ENCODE measurements around the gene SPOCK1.

Gene SPOCK1

DNA sequence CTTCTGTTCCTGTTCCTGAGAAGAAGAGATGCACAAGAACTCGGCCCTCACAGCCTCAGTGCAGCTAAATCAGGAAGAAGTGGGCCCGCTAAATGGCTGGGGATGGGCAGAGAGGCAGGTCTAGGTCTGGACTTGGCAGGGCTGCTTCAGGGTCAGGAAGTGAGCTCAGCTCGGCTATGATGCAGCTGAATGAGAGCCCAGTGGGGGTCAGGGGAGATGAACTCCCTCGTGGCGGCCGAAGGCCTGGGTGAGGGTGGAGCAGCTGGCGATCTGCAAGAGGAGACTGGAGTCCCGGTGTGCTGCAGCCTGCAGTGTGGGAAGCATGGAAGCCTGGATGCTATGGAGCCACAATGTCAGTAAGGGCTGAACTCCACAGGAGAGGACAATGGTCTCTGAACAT is 466.2 kb downstream of the SPOCK1 start:
- H3K9ac ChIP-seq (ENCODE audit: low read depth in 1 of 2, low read length in 2 of 2) = no peak overlapping the region
- H3K4me3 ChIP-seq (ENCODE audit: low read depth in 1 of 2, low read length in 2 of 2) = no peak overlapping the region
- H3K9me3 ChIP-seq (ENCODE audit: control insufficient read depth in 1 of 2, low read length in 2 of 2) = no peaks in the 10 kb centered on the region
- no peaks in the 10 kb centered on the region for H3K36me3 ChIP-seq (ENCODE audit: control insufficient read depth in 1 of 2, insufficient read depth in 2 of 2, low read length in 2 of 2)
- H3K27ac ChIP-seq (ENCODE audit: low read depth, low read length) = no peak overlapping the region
- no peaks in the 10 kb centered on the region for H3K27me3 ChIP-seq (ENCODE audit: control insufficient read depth in 1 of 2, insufficient read depth in 2 of 2, low read length in 2 of 2)
- no peaks in the 10 kb centered on the region for H3K4me1 ChIP-seq (ENCODE audit: control insufficient read depth in 1 of 2, insufficient read depth in 2 of 2, low read length in 2 of 2)

DNA sequence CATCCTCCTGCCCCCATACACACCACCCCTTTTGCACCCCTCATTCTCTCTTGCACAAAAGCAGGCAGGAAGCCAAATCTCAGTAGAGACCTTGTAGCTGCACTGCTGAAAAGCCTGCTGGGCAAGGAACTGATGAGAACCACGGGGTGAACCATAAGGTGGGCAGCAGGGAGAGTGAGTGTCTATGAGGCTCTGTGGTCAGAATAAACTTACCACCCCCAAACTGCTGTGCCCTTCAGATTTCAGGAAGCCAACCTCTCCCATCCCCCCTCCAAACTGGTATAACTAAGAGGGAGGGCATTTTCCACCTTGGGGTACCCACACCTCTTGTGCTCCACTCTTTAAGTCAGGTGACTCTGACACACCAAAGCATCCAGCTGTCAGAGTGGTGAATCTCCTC is 471.4 kb downstream of the SPOCK1 start:
- no peaks in the 10 kb centered on the region for H3K36me3 ChIP-seq (ENCODE audit: control insufficient read depth in 1 of 2, insufficient read depth in 2 of 2, low read length in 2 of 2)
- no peaks in the 10 kb centered on the region for H3K27me3 ChIP-seq (ENCODE audit: control insufficient read depth in 1 of 2, insufficient read depth in 2 of 2, low read length in 2 of 2)
- no peak overlapping the region for H3K9ac ChIP-seq (ENCODE audit: low read depth in 1 of 2, low read length in 2 of 2)

DNA sequence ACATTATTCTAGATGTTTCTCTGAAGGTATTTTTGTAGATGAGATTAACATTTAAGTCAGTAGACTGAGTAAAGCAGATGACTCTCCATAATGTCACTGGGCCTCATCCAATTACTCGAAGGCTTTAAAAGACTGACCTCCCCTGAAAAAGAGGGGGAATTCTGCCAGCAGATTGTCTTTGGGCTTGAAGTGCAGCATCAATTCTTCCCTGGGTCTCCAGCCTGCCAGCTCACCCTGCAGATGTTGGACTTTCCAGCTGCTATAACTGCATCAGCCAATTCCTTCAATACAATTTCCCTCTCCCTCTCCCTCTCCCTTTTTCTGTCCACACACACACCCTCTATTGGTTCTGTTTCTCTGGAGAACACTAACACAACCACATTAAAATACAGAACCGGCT is 472.8 kb downstream of the SPOCK1 start:
- Histone ChIP-seq H3K9ac (ENCODE audit: low read depth in 1 of 2, low read length in 2 of 2) (no peak overlapping the region), H3K4me3 (ENCODE audit: low read depth in 1 of 2, low read length in 2 of 2) (no peak overlapping the region), H3K4me1 (ENCODE audit: control insufficient read depth in 1 of 2, insufficient read depth in 2 of 2, low read length in 2 of 2) (no peaks in the 10 kb centered on the region), H3K36me3 (ENCODE audit: control insufficient read depth in 1 of 2, insufficient read depth in 2 of 2, low read length in 2 of 2) (no peaks in the 10 kb centered on the region), H3K9me3 (ENCODE audit: control insufficient read depth in 1 of 2, low read length in 2 of 2) (no peaks in the 10 kb centered on the region), H3K27me3 (ENCODE audit: control insufficient read depth in 1 of 2, insufficient read depth in 2 of 2, low read length in 2 of 2) (no peaks in the 10 kb centered on the region), H3K27ac (ENCODE audit: low read depth, low read length) (no peak overlapping the region)

More for the DNA sequence above, 471.4 kb downstream of the SPOCK1 start:
- H3K4me3 ChIP-seq (ENCODE audit: low read depth in 1 of 2, low read length in 2 of 2) = no peak overlapping the region
- no peaks in the 10 kb centered on the region for H3K4me1 ChIP-seq (ENCODE audit: control insufficient read depth in 1 of 2, insufficient read depth in 2 of 2, low read length in 2 of 2)
- H3K27ac ChIP-seq (ENCODE audit: low read depth, low read length) = no peak overlapping the region
- no peaks in the 10 kb centered on the region for H3K9me3 ChIP-seq (ENCODE audit: control insufficient read depth in 1 of 2, low read length in 2 of 2)

DNA sequence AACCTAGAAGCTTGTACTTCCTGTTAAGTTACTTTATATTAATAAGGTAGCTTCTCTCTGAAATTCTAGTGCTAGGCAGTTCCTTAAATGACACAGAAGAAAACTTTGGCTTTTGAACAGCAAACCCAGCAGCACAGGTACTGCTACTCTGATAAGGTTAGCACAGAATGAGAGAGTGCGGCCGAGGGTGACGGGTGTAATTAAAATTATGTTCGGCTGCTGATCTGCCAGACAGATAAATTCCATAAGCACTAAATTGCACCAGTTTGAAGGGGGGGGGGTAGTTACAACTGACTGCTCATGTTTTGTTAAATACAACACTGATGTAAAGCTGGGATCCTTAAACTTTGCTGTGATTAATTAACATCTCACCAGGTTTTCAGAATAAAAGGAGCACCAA is 475.1 kb downstream of the SPOCK1 start:
- Histone ChIP-seq H3K36me3 (ENCODE audit: control insufficient read depth in 1 of 2, insufficient read depth in 2 of 2, low read length in 2 of 2) (no peaks in the 10 kb centered on the region), H3K9ac (ENCODE audit: low read depth in 1 of 2, low read length in 2 of 2) (no peak overlapping the region), H3K4me1 (ENCODE audit: control insufficient read depth in 1 of 2, insufficient read depth in 2 of 2, low read length in 2 of 2) (no peaks in the 10 kb centered on the region), H3K27ac (ENCODE audit: low read depth, low read length) (no peak overlapping the region), H3K27me3 (ENCODE audit: control insufficient read depth in 1 of 2, insufficient read depth in 2 of 2, low read length in 2 of 2) (no peaks in the 10 kb centered on the region), H3K4me3 (ENCODE audit: low read depth in 1 of 2, low read length in 2 of 2) (no peak overlapping the region), H3K9me3 (ENCODE audit: control insufficient read depth in 1 of 2, low read length in 2 of 2) (no peaks in the 10 kb centered on the region)

DNA sequence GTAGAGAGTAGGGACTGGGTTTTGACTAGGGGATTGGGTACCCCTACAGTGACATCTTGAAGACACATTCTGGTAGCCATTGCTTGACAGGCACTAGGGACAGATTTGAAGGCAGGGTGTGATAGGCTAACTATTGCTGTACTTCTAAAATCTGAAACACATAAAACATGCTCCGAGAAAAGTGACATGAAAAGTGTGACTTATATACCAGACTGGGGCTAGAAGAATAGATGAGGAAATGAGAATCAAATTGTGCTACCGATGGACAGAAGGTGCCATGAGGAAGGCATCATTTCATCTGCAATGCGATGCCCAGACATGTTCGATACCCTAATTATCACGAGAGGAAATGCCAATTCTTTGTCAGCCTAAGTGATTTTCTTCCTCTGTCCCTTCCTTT is 475.8 kb downstream of the SPOCK1 start:
- Histone ChIP-seq H3K9ac (ENCODE audit: low read depth in 1 of 2, low read length in 2 of 2) (no peak overlapping the region), H3K4me1 (ENCODE audit: control insufficient read depth in 1 of 2, insufficient read depth in 2 of 2, low read length in 2 of 2) (no peaks in the 10 kb centered on the region), H3K4me3 (ENCODE audit: low read depth in 1 of 2, low read length in 2 of 2) (no peak overlapping the region), H3K27ac (ENCODE audit: low read depth, low read length) (no peak overlapping the region), H3K9me3 (ENCODE audit: control insufficient read depth in 1 of 2, low read length in 2 of 2) (no peaks in the 10 kb centered on the region), H3K27me3 (ENCODE audit: control insufficient read depth in 1 of 2, insufficient read depth in 2 of 2, low read length in 2 of 2) (no peaks in the 10 kb centered on the region), H3K36me3 (ENCODE audit: control insufficient read depth in 1 of 2, insufficient read depth in 2 of 2, low read length in 2 of 2) (no peaks in the 10 kb centered on the region)

DNA sequence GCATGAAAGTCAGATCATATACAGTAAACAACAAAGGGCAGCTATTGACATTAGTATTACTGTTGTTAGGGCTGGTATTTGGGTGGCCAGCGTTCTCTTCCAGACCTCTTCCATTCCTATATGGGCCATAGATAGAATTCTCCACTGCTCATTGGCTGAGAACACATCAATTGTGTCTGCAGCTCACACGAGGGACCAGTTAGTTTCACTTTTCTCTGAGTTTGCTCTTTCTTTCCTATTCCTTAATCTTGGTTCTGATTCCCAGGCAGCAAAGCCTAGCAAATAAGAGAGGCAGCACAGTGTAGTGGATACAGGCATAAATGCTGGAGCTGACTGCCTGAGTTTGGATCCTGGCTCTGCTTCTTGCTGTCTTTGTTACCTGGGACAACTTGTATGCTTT is 476.4 kb downstream of the SPOCK1 start:
- H3K9ac ChIP-seq (ENCODE audit: low read depth in 1 of 2, low read length in 2 of 2) = no peak overlapping the region
- H3K27ac ChIP-seq (ENCODE audit: low read depth, low read length) = no peak overlapping the region
- no peaks in the 10 kb centered on the region for H3K4me1 ChIP-seq (ENCODE audit: control insufficient read depth in 1 of 2, insufficient read depth in 2 of 2, low read length in 2 of 2)
- no peaks in the 10 kb centered on the region for H3K36me3 ChIP-seq (ENCODE audit: control insufficient read depth in 1 of 2, insufficient read depth in 2 of 2, low read length in 2 of 2)
- H3K27me3 ChIP-seq (ENCODE audit: control insufficient read depth in 1 of 2, insufficient read depth in 2 of 2, low read length in 2 of 2) = no peaks in the 10 kb centered on the region
- no peaks in the 10 kb centered on the region for H3K9me3 ChIP-seq (ENCODE audit: control insufficient read depth in 1 of 2, low read length in 2 of 2)
- H3K4me3 ChIP-seq (ENCODE audit: low read depth in 1 of 2, low read length in 2 of 2) = no peak overlapping the region

DNA sequence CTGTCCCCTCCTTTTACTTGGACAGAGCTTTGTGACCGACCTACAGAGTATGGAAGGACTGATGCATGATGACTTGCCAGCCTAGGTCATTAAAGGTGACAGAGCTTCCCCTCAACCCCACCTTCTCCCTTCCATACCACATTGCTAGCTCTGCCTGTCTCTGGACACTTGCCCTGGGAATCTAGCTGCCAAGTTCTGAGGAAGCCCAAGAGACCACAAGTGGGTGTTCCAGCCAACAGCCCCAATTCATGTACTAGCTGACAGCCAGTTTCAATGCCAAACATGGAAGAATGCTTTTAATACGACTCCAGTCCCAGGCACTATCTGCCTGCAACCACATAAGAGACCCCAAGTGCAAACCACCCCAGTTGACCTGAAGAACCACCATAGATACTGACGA is 477.1 kb downstream of the SPOCK1 start:
- Histone ChIP-seq H3K36me3 (ENCODE audit: control insufficient read depth in 1 of 2, insufficient read depth in 2 of 2, low read length in 2 of 2) (no peaks in the 10 kb centered on the region), H3K4me1 (ENCODE audit: control insufficient read depth in 1 of 2, insufficient read depth in 2 of 2, low read length in 2 of 2) (no peaks in the 10 kb centered on the region), H3K9me3 (ENCODE audit: control insufficient read depth in 1 of 2, low read length in 2 of 2) (no peaks in the 10 kb centered on the region), H3K27ac (ENCODE audit: low read depth, low read length) (no peak overlapping the region), H3K4me3 (ENCODE audit: low read depth in 1 of 2, low read length in 2 of 2) (no peak overlapping the region), H3K9ac (ENCODE audit: low read depth in 1 of 2, low read length in 2 of 2) (no peak overlapping the region), H3K27me3 (ENCODE audit: control insufficient read depth in 1 of 2, insufficient read depth in 2 of 2, low read length in 2 of 2) (no peaks in the 10 kb centered on the region)

DNA sequence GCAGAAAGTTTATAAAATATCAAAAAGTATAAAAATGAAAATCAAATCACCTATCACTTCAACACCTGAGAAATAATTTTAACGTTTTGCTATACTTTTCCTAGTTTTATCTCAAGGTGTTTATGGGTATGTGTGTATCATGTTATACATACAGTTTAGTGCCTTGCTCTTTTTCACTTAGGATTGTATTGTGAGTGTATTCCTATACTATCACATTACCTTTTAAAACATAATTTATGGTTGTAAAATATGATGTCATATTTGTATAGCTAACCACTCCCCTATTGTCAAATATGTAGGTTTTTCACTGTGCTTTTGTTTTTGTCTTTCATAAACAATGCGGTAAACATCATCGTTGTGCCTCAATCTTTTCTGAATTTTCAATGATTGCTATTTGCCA is 479.9 kb downstream of the SPOCK1 start:
- Histone ChIP-seq H3K27ac (ENCODE audit: low read depth, low read length) (no peak overlapping the region), H3K4me1 (ENCODE audit: control insufficient read depth in 1 of 2, insufficient read depth in 2 of 2, low read length in 2 of 2) (no peaks in the 10 kb centered on the region), H3K4me3 (ENCODE audit: low read depth in 1 of 2, low read length in 2 of 2) (no peak overlapping the region), H3K9ac (ENCODE audit: low read depth in 1 of 2, low read length in 2 of 2) (no peak overlapping the region), H3K27me3 (ENCODE audit: control insufficient read depth in 1 of 2, insufficient read depth in 2 of 2, low read length in 2 of 2) (no peaks in the 10 kb centered on the region), H3K9me3 (ENCODE audit: control insufficient read depth in 1 of 2, low read length in 2 of 2) (no peaks in the 10 kb centered on the region), H3K36me3 (ENCODE audit: control insufficient read depth in 1 of 2, insufficient read depth in 2 of 2, low read length in 2 of 2) (no peaks in the 10 kb centered on the region)

DNA sequence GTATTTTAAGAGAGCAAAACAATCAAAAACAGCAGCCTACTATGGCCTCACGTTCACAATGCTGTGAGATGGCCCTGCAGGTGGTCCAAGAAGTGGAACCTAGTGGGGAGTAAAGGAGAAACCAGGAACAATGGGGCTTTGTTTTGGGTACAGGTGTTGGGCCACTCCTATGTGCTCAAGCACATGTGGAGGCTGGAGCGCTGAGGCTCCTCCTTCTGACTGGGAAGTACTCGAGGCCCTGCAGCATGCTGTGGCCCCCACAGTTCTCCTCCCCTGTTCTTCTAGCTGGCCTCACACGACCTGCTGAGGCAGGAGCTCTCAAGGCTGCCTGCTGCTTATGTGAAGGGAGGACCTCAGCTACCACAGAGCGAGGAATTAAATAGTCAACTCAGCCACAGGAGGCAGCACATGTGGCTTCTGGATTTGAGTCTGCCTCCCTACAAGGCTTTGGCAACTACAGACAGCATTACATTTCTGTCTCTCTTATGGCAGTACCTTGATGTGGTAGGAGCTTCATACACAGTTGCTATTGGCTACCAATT is 482.3 kb downstream of the SPOCK1 start:
- H3K4me1 ChIP-seq (ENCODE audit: control insufficient read depth in 1 of 2, insufficient read depth in 2 of 2, low read length in 2 of 2) = no peaks in the 10 kb centered on the region
- H3K27ac ChIP-seq (ENCODE audit: low read depth, low read length) = no peak overlapping the region
- H3K9me3 ChIP-seq (ENCODE audit: control insufficient read depth in 1 of 2, low read length in 2 of 2) = no peaks in the 10 kb centered on the region
- no peak overlapping the region for H3K4me3 ChIP-seq (ENCODE audit: low read depth in 1 of 2, low read length in 2 of 2)
- H3K9ac ChIP-seq (ENCODE audit: low read depth in 1 of 2, low read length in 2 of 2) = no peak overlapping the region
- H3K27me3 ChIP-seq (ENCODE audit: control insufficient read depth in 1 of 2, insufficient read depth in 2 of 2, low read length in 2 of 2) = no peaks in the 10 kb centered on the region
- H3K36me3 ChIP-seq (ENCODE audit: control insufficient read depth in 1 of 2, insufficient read depth in 2 of 2, low read length in 2 of 2) = no peaks in the 10 kb centered on the region

DNA sequence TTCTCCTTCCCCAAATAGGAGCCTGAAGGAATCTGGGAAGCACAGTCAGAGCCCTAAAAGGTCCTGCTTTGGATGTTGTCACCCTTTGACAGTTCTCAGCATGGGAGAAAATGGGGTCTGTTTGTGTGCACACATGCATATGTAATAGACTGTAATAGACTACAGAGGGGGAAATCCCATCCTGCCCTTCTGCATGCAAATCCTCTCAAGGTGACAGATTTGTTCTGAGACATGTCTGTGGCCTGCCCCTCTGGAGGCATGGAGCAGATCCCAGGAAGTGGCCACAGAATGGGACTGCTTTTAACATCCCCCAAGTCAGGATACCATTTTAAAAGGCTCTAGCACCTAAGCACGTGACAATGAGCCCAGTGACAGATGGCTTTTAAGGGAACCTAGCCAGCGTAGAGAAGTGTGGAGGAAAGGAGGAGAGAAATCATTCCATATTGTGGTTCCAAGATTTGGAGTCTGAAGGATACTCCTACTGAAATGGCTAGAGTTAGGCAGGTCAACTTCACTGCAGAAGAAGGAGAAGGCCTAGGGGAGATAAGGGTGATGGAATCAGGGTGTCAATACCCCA is 483.5 kb downstream of the SPOCK1 start:
- Histone ChIP-seq H3K9me3 (ENCODE audit: control insufficient read depth in 1 of 2, low read length in 2 of 2) (no peaks in the 10 kb centered on the region), H3K27ac (ENCODE audit: low read depth, low read length) (no peak overlapping the region), H3K9ac (ENCODE audit: low read depth in 1 of 2, low read length in 2 of 2) (no peak overlapping the region), H3K4me1 (ENCODE audit: control insufficient read depth in 1 of 2, insufficient read depth in 2 of 2, low read length in 2 of 2) (no peaks in the 10 kb centered on the region), H3K4me3 (ENCODE audit: low read depth in 1 of 2, low read length in 2 of 2) (no peak overlapping the region), H3K36me3 (ENCODE audit: control insufficient read depth in 1 of 2, insufficient read depth in 2 of 2, low read length in 2 of 2) (no peaks in the 10 kb centered on the region), H3K27me3 (ENCODE audit: control insufficient read depth in 1 of 2, insufficient read depth in 2 of 2, low read length in 2 of 2) (no peaks in the 10 kb centered on the region)

DNA sequence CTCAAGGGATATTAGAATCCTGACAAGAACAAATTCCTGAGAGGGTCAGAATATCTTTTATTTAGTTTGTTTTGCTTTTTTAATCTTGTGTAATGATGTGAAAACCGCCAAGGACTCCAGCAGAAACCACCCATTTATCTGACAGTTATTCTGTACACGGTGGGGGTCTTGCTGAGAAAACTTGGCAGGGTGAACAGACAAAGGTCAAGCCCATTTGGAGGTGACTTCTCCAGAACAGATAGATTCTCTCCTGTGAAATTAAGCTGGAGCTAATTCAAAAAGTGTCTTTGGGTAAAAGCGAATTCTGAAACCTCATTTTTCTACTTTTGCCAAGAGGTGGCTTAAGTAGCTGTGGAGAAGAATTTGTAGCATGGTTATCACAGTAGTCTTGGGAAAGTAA is 484.4 kb downstream of the SPOCK1 start:
- H3K36me3 ChIP-seq (ENCODE audit: control insufficient read depth in 1 of 2, insufficient read depth in 2 of 2, low read length in 2 of 2) = no peaks in the 10 kb centered on the region
- no peaks in the 10 kb centered on the region for H3K27me3 ChIP-seq (ENCODE audit: control insufficient read depth in 1 of 2, insufficient read depth in 2 of 2, low read length in 2 of 2)
- H3K9me3 ChIP-seq (ENCODE audit: control insufficient read depth in 1 of 2, low read length in 2 of 2) = no peaks in the 10 kb centered on the region
- no peak overlapping the region for H3K9ac ChIP-seq (ENCODE audit: low read depth in 1 of 2, low read length in 2 of 2)
- no peak overlapping the region for H3K27ac ChIP-seq (ENCODE audit: low read depth, low read length)
- H3K4me3 ChIP-seq (ENCODE audit: low read depth in 1 of 2, low read length in 2 of 2) = no peak overlapping the region
- H3K4me1 ChIP-seq (ENCODE audit: control insufficient read depth in 1 of 2, insufficient read depth in 2 of 2, low read length in 2 of 2) = no peaks in the 10 kb centered on the region

Measured in duodenal mucosa (tissue), 2 donors.